ENCODE results near the gene TMC6. TPM values are rescaled to one million over a fixed set of nuclear protein-coding genes. Genes with fewer than 3 reads are reported as not detected.
A peak's percentile ranks its signal among the peaks of the same experiment; 100 is the strongest.
"Not testable (repeated sequence)": the region's sequence is repeated elsewhere in the genome, so short reads cannot be mapped to it uniquely, and the experiment has no call there.

TMC6 gene
- total RNA-seq, 1 donor from 2014 or later, result 43.9 TPM

DNA sequence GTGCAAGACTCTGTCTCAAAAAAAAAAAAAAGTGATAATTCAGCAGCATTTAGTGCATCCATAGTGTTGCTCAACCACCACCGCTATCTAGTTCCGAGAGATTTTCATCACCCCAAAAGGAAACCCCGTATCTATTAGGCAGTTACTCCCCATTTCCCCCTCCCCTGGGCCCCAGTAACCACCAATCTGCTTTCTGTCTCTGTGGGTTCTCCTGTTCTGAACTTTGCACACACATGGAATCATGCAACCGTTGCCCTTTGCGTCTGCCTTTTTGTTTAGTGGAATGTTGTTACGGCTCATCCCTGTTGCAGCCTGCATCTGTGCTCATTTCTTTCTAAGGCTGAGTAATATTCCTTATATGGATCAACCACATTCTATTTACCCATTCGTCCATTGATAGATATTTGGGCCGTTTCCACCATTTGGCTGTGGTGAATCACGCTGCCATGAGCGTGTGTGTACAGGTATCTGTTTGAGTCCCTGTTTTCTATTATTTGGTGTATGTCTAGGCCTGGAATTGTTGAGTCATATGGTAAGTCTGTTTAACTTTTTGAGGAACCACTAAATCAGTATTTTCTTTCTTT, 31.1 kb upstream of the TMC6 start:
- no peak for DNase-seq (ENCODE audit: low spot score)

DNA sequence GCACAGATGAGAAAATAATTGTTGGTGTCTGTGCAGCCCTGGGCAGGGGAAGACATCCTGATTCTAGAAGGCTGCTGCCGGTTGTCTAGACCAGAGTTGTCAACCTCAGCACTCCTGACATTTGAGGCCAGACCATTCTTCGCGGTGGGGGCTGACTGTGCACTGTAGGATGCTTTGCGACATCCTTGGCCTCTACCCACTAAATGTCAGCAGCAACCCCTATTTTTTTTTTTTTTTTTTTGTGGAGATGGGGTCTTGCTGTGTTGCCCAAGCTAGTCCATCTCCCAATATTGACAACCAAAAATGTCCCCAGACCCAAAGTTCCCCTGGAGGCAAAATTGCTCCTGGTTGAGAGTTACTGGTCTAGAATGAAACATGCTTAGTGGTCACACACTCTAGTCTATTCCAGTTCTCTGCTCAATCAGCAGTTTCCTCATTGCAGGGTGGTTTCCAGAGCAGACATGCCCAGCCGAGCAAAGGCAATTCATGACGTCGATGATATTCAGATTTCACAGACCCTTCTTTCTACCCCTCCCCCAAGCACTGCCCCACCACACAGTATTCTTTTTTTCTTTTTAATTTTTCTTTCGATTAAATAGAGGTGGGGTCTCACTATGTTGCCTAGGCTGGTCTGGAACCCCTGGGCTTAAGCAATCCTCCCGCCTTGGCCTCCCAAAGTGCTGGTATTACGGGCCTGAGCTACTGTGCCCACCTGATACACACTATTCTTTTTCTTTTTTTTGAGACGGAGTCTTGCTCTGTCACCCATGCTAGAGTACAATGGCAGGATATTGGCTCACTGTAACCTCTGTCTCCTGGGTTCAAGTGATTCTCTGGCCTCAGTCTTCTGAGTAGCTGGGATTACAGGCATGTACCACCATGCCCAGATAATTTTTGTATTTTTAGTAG, 26.6 kb upstream of the TMC6 start:
- peak; percentile 11 for DNase-seq (ENCODE audit: low spot score)

DNA sequence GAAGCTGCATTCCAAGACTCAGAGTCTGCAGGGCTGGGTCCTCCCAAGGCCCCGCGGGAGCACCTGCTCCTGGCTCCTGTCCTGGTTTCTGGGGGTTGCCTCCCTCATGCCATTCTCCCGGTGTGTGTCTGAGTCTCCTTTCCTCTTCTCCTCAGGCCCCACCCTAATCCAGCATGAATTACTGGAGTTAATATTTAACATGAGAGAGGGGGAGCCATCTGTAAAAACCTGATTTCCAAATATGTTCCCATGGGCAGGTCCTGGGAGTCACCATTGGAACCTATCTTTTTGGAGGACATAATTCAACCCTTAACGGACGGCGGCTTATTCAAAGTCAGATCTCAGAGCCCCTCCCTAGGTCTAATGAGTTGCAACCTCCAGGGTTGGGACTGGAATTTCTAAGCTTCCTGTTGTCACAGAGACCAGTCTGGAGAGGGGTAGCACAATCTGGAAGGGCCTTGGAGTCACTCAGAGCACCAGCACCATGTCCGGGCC, 23.0 kb upstream of the TMC6 start:
- DNase-seq (ENCODE audit: low spot score), result peak; percentile 59

DNA sequence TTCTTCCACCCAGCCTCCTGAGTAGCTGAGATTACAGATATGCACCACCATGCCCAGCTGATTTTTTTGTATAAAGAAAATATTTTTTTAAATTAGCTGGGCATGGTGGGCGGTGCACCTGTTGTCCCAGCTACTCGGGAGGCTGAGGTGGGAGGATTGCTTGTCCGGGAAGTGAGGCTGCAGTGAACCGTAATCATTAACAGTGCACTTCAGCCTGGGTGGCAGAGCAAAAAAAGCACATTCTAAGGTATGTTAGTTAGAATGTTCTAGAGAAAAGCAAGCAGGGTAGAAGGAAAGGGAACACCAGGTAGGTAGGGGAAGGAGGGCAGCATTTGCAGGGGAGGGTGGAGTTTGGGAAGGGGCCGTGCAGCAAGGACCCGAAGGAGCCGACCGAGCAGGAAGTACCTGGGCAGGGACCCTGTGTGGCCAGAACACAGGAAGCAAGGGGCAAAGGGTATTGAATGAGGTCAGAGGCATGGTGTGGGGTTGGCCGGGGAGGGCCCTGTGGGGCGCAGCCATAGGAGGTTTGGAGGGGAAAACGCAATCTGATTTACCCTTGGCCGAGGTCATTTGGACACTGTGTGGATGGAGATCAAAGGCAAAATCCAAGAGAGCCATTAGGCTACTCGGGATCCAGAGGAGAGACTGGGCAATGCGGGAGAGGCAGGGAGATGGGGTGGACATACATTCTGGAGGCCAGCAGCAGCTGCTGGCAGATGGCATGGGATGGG, 19.9 kb upstream of the TMC6 start:
- DNase-seq (ENCODE audit: low spot score), result no peak

DNA sequence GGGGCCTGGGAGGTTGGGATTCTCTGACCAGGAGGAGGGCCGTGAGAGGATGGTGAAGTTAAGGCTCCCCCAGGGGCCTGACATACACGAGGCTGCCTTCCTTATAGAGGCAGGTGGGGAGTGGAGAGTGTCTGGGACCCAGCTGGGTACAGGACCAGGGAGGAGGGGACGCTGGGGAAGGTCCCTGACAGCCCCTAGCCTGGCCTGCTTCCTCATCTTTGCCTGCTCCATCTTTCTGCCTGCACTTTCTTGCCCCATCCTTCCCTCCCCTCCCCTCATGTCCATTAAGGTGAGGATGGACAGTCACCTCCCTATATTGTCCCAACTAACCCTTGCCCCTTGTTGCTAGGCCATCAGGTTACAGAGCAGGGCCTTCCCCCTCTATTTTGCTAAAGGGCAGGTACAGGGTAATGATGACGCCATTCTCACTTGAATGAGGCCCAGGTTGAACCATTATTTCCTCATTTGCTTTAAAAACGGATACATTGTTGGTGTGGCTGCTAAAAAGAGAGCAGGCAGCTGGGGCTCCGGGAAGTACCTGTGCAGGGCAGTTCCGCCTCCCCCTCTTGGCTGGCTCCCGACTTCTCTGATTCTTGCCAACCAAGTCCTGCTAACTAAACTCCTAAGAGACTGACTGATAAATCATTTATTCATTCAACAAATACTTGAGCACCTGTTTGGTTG, 18.9 kb upstream of the TMC6 start:
- DNase-seq (ENCODE audit: low spot score), result no peak

DNA sequence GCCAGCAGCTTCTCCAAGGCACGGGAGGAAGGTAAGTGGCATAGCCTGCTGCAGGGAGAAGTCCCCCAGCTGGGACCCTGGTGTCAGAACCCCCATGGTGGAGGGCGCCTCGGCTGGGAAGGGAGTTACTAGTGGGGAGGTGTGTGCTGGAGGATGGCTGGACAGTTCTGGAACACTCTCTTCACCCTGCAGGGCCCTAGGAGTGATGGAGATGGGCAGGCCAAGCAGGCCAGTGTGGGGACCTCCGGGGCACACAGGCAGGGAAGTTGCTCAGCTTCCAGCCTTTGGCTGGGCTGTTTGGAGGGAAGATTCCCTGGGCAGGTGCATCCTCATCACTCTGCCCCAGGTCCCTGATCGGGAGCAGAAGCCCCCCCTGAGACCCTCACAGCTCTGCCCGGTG, 18.3 kb upstream of the TMC6 start:
- DNase-seq (ENCODE audit: low spot score), result no peak

DNA sequence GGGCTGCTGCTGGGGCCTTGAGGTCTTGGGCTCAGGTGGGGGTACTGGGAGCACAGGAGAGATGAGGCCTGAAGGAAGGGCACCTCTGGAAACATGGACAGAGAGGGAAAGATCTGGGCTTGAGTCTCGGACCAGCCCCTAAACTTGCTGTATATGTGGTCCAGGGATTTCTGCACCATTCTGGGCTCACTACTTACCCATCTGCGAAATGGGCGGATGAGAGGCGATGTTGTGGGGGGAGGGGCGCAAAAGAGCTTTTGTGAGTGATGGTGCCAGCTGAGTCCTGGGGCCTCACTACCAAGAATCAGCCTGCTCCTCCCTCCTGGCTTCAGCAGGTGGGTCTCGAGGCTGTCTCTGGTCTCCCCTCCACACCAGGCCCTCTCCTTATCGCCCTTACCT, 17.9 kb upstream of the TMC6 start:
- DNase-seq (ENCODE audit: low spot score), result no peak

DNA sequence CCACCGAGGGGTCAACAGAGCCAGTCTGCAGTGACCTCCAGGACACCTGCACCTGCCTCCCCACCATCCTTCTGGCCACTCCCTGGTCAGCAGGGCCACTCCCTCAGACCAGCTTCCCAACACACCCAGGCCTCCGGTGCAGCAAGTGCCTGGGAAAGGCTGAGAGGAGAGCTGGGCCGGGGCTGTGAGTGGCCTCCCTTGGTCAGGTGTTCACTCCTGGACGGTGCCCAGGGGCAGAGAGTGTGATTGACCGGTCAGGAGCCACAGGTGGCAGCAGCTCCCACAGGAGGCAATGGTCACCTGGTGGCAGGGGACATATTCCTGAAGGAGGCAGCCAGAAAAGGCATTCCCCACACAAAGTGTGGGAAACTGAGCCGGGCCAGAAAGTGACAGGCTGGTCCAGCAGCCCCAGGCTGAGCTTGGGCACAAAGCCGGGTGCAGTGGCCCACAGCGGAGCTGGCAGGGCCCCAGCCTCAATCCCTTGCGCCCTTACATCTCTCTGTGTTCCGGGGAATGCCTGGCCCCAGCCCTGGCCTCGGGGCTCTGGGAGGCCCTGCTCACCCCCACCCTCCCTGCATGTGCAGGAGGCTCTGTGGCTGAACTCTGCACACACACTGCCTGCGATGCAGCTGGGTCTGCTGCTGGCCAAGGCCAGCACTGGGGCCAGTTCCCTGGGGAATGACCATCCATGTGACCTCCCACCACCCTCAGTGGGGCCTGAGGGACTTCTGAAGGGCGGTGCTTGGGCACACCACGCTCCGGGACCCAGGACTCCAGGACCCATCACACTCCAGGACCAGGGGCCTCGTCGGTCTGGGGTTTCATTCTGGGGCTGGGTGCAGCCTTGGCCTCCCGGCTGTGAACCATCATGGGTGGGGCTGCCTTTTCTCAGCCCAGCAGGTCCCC, 16.4 kb upstream of the TMC6 start:
- peak; percentile 53 for DNase-seq (ENCODE audit: low spot score)

DNA sequence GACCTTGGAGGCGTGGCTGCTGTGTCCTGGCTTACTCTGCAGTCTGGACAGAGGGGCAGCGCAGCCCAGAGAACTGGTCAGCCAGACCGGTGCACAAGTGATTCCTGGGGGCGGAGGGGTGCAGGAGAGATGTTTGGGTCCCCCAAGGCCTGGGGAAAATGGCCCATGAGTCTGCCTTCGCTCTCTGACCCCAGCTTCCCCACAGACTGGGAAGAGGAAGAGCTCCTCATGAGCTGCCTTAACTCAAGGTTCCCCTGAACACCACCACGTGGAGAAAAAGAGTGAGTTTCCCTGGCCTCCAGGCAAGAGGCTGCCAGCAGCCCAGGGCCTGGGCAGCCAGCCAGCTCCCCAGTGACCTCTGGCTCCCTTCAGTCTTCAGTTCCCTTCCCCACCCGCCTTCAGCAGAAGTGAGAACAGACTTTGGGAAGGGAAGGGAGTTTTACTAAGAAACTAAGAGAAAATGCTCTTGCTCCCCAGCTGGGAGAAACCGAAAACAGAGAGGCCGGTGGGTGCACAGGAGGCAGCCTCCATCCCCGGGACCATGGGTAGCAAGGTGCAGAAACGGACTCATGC, 15.7 kb upstream of the TMC6 start:
- peak; percentile 90 for DNase-seq (ENCODE audit: low spot score)

DNA sequence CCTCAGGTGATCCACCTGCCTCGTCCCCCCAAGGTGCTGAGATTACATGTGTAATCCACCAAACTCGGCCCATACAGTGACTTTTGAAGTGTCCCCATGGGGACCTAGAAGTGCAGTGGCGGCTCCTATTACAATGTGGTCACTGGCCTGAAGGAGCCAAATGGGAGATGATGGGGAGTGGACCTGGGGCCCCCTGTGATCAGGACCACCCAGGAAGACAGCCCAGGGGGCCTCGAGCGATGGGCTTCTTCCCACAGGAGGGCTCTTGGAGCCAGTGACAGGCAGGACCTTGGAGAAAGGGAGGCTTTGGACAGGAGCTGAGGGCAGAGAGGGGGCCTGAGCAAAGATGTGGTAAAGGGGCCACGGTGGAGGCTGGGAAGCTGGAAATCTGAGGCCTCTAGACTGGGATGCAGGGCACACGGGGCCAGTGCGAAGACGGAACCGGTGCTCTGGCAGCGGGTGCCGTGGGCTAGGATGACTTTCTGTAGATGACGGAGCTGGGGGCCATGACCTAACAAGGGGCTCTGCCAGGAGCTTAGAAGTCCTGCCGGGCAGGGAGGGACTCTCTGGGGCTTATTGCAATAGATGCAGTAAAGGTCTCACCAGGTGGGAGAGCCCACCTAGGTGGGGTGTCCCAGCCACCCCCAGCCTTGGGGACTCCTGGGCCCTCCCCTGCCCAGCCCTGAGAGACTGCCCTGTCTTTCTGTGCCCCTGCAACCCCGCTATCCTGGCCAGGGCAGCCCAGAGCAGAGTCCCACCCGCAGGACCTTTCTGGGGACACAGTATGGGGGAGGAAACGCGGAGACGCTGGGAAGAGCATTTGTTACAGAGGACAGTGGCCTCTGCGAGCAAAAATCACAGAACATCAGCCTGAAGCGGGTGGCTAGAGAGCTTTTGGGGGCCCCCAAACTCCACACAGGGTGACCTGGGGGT, 14.9 kb upstream of the TMC6 start:
- no peak for DNase-seq (ENCODE audit: low spot score)

DNA sequence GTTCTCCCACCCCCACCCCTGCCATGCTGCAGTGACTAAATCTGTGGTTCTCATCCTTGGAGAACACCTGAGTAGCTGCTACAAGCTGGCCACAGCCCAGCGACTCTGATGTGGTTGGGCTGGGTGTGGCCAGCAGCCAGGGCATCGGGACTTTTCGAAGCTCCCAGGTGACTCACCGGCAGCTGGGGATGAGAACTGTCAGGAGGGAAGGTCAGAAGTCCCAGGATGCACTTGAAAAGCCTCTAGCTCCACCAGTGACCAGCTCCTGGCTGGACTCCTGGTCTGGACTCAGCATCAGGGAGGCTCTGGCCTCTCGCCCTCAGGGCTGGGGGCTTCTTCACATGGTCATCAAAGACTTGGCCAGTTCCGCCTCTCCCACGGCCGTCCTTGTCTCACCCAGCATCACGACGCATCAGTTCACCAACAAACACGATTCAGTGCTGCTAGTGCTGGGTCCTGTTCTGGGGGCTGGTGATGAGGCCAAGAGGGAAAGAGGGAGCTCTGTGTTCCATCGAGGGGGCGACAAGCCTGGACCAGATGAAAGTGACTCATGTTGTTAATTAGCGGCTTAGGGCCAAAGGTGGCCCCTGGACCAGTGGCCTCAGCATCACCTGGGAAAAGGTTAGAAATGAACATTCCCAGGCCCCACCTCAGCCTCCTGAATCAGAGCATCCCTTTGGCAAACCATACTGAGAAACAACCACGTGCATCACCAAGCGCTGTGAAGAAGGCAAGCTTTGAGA, 13.7 kb upstream of the TMC6 start:
- DNase-seq (ENCODE audit: low spot score), result peak; percentile 64

DNA sequence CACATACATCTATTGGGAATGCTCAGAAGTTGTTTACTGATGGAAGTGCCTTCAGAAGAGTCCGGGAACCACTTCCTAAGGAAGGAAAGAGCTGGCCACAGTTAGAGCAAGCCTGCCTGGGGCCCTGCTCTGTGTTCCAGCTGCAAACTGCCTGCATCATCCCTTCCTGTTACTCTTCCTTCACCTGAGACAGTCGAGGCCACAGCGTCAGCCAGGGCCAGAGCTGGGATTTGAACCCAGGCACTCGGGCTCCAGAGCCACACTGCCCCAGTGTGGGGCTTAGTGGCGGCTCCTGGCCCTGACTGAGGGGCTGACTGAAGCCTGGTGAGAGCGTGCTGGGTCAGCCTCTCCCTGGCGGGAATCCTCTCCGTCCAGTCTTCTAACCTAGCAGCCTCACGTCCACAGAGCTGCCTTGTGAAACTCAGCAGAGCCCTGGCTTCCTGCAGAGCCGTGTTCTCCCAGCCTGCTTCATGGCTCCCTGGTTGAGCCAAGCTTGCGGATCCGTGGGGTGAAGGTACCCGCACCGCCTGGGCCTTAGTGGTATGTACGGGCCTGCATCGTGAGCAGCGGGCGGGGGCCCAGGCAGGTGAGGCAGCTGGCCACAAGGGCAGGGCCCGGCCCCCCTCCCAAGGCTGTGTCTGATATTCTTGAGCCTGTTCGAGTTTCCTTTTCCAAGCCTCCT, 13.0 kb upstream of the TMC6 start:
- DNase-seq (ENCODE audit: low spot score), result no peak

DNA sequence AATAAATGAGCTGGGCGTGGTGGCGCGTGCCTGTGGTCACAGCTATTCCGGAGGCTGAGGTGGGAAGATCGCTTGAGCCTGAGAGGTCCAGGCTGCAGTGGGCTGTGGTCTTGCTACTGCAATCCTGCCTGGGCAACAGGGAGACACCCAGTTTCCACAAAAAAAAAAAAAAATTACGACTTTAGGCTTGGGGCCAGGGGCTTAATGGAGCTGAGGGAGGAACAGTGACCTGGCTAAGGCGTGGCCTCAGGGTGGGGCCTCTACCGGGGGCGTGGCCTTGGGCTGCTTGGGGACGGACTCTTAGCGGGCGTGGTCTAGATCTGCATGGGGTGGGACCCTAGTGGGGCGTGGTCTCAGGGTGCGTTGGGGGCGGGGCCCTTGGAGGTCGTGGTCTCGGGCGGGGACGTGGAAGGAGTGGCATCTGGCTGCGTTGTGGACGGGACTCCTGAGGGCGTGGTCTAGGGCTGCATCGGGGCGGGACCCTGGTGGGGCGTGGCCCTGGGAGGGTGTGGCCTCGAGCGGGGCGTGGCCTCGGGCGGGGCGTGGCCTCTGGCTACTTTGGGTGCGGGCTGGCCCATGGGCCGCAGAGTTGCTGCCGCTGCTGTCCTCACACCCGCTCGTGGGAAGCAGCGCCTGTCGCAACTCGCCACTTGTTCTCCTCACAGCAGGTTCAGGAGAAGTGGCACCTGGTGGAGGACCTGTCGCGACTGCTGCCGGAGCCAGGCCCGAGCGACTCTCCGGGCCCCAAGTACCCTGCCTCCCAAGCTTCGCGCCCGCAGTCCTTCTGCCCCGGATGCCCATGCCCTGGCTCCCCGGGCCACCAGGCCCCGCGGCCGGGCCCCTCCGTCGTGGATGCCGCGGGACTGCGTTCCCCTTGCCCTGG, 11.9 kb upstream of the TMC6 start:
- peak; percentile 91 for DNase-seq (ENCODE audit: low spot score)

DNA sequence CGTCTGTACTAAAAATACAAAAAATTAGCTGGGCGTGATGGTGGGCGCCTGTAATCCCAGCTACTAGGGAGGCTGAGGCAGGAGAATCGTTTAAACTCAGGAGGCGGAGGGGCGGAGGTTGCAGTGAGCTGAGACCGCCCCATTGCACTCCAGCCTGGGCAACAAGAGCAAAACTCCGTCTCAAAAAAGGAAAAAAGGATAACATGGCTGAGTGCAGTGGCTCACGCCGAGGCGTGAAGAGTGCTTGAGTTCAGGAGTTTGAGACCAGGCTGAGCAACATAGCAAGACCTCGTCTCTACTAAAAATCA, 11.3 kb upstream of the TMC6 start:
- not testable (repeated sequence) for DNase-seq (ENCODE audit: low spot score)

DNA sequence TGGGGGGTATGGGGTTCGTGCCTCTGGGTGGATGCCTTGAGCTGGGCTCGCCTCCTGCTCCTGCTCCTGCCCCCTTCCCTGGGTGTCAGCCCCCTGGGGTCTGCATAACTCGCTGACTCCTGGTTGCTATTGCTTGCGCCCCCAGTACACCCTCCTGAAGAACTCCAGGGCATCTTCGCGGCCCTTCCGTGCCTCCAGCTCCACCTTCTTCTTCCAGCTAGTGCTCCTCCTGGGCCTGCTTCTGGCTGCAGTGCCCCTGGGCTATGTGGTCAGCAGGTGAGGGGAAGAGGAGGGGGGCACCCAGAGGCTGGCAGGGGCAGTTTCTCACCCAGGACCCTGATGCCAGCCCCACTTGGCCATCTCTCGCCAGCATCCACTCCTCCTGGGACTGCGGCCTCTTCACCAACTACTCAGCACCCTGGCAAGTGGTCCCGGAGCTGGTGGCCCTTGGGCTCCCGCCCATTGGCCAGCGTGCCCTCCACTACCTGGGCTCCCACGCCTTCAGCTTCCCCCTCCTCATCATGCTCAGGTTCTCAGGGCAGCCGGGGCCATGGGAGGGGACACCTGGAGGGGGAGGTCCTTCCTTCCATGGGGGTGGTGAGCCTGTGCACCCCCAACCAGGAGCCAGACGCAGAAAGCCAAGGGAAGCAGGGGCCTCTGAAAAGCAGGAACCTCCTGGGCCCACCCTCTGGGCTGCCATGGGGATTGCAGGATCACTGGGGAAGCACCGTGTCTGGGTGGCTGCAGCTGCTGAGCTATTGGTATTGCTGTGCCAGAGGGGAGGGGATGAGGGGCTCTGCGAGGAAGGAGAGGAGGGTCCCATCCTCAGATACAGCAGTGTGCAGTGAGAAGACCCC, 9.9 kb upstream of the TMC6 start:
- no peak for DNase-seq (ENCODE audit: low spot score)

All from mucosa of gallbladder (tissue), 1 donor.